CD1c-positive myeloid dendritic cell (primary cell): ENCODE data around the gene STUM.
A peak's percentile ranks its signal among the peaks of the same experiment; 100 is the strongest.

ENCODE experiments used
- DNase-seq: peaks from one replicate; pipeline ENCODE4 v3.0.0-alpha.2; 2016; ENCODE audit errors: extremely low spot score

The STUM gene

GRCh38 chr1:226625832-226626576 is 77.4 kb downstream of the STUM start:
- DNase-seq, result no peak

GRCh38 chr1:226626577-226626956 is 78.0 kb downstream of the STUM start:
- DNase-seq, result peak; percentile 96

- DNase-seq, result no peak
Observed at GRCh38 chr1:226627050-226627755, 78.6 kb downstream of the STUM start.

- DNase-seq, result peak; percentile 78
Observed at GRCh38 chr1:226627924-226628611, 79.5 kb downstream of the STUM start.

DNA sequence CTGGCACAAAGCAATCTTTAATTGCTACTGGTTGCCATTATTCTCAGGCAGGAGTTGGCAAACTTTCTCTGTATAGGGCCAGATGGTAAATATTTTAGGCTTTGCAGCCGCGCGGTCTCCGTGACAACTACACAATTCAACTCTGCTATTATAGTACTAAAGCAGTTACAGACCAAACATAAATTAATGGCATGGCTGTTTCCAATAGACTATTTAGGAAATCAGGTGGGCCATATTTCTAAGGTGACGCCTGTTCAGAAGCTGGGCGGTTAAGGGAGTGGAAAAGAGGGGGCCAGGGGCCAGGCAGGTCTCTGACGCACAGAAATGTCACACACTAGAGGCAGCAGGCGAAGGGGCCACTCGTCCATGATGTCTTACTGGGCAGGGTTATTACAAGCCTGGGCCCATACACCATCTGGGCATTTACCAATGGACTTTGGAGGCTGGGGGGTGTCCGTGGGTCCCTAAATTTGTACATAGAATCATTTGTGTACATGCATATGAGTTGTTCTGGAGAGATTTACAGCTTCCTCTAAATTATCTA is 80.1 kb downstream of the STUM start:
- no peak for DNase-seq

- DNase-seq, result no peak
Observed at GRCh38 chr1:226629210-226629895, 80.8 kb downstream of the STUM start.

GRCh38 chr1:226629896-226630550 is 81.5 kb downstream of the STUM start:
- no peak for DNase-seq

DNA sequence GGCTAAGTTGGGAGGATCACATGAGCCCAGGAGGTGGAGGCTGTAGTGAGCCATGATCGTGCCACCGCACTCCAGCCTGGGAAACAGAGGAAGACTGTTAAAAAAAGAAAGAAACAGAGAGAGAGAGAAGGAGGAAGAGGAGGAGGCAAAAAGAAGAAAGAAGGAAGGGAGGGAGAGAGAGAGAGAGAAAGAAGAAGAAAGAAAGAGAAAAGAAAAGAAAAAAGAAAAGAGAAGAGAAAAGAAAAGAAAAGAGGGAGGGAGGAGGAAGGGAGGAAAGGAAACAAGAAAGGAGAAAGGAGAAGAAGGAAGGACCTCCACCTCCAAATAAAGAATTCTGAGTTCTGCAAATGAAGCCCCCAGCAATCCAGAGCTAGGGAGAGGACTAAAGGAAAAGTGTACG is 82.0 kb downstream of the STUM start:
- no peak for DNase-seq

DNA sequence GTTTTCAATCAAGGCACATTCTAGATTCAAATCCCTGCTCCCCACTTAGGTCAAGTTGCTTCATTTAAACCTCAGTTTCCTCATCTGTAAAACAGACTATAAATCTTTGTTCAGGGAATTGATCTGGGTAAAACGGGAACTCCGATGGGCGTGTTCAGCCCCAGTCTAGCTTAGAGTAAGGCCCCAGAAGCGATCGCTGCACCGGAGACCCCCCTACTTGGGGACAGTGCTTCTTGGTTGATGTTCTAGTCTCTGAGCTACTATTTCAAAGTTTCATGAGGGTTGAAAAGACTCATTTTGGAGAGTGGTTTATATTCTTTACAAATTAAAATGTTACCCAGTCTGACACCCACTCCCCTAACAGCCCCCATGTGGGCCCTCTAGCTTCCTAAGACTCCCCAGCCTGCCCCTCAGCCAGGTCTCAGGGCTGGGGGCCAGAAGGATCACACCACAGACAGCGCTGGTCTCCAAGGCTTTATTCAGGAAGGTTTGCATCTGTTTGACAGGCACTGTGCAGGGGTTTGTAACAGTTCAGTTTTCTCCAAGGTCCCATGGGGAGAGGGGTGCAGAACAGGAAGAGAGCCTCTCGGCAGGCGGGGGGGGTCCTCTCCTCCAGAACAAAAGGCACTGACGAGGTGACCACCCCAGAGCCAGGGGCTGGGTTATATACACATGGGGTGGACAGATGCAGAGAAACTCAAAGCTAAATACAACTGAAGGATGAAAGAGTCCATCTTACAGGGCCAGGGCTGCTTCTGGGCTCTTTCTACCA is 82.9 kb downstream of the STUM start:
- no peak for DNase-seq

- DNase-seq, result no peak
Observed at GRCh38 chr1:226632169-226632879, 83.8 kb downstream of the STUM start.

DNA sequence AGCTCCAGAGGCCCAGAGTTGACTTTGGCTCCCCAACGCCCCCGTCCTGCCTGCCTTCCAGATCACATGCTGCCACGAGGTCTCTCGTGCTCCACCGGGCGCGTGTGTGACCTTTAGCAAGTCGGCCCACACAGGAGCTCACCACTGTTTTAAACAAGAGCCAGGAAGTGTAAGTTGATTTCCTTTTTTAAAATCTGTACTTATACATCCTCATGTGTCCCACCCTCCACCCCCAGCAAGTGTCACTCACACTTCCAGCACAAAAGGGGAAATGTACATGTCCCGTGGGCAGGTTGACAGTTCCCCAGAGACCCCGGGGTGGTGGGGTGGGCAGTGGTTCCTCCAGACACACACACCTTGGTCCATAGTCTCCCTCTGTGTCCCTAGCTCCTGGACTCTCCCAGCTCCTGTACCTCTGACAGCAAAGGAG is 84.4 kb downstream of the STUM start:
- DNase-seq, result peak; percentile 90

DNA sequence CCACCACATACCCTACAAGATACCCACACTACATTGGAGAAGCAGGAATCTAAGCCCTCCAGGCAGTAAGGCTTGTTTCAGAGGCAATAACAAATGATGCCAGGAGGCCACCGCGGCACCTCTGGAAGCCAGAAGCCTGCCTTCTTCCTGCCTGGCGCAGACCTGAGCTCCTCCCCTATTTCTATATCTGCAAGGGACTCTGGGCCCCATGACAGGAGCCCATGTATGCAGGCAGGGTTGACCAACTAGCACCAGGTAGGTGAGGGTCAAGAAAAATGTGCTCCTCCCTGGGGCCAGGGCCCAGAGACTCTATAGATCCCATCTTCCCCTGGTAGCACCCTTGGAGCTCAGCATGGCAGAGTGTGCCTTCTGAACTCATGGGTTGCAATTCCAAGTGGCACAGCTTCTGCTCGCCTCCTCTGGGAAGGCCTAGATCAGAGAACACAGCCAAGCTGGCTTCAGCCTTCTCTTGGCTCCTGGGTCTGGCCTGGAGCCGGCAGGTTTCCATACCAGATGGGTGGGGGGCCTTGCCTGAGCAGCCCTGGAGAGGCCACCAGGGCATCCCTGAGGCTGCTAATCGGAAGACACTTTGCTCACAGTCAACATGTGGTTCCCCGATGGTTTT is 85.1 kb downstream of the STUM start:
- no peak for DNase-seq

DNA sequence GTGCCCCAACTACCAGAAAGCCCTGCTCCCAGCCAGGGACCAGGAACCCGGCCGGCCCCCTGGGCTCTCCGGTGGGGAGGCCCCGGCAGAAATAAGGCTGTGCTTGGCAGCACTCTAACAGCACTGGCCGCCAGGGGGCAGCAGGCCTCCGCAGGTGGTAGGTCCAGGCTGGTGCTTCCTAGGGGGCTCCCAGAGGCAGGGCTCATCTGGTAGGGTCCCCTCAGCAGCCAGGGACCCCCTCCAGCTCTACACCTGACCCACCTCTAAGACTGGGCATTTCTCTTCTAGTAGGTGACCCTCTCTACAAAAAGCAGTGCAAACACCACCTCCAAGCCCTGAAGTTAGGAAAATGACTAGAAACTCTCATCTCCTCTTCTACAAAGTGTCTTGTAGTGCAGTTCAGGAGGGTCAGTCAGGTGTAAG is 85.6 kb downstream of the STUM start:
- DNase-seq, result peak; percentile 75

DNA sequence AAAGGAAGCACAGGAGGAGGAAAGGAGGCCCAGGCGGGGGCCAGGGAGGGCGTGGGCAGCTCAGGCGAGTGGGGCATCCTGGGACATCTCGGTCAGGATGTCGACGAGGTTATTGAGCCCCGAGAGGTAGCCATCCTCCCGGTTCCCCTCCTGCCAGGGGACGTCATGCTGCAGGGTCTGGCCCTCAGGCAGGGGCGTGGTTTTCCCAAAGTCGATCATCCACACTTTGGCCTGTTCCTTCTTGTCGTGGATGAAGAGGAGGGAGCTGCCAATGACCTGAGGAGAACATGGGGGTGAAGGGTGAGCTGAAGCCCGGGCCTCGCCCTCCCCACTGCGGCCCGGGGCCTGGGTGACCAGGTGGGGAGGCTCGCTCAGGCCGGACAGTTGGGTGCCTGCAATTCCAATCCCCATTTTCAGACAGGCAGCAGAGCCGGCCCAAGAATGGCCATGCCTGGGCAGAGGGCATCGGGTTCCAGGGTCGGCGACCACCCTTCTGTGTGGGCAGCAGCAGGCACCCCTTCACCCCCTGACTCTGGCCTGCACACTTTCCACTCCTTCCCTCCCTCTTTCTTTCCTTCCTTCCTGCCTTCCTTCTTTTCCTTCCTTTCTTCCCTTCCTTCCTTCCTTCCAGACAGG is 86.2 kb downstream of the STUM start:
- DNase-seq, result no peak

GRCh38 chr1:226635456-226635941 is 86.9 kb downstream of the STUM start:
- no peak for DNase-seq

DNA sequence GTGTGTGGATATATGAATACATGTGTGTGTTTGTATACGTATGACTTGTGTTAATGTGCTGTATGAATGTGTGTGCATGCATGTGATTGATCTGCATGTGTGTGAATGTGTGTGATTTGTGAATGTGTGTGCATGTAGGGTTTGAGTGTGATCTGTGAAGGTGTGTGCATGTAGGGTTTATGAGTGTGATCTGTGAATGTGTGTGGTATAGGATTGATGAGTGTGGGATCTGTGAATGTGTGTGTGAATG is 88.2 kb downstream of the STUM start:
- no peak for DNase-seq

DNA sequence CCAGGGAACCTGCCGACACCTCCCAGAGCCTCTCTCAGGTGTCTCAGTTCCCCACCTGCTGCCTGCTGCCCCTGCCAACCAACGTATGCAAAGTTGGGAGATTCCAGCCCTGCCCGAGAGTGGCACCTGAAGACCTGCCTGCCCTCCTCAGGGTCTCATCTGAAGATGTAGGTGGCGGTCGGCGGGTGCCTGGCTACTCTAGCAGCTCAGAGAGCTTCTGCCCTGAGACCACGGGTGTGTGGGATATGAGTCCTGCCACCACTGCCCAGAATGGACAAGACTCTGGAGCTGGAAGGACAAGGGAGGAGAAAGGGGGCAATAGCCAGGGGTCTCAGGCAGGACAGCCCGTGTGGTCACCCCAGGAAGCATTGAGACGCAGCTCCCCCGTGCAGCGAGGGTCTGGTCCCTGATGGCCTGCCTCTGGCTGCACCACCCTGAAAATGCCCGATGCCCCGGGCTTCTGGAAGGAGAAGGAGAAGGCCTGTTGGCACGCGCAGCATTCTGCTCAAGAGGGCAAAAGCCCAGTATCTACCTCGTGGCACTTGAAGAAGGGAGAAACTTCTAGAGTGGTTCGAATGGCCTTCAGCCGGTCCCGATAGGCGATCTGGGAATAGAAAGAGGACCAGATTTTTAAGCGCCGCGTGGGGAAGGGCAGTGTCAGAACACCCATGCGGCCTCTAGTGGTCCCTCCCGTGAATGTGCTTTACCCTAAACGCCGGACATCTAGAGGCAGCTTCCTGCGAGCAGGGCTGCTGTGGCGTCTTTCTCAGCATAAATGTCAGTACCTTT is 88.8 kb downstream of the STUM start:
- no peak for DNase-seq

GRCh38 chr1:226638001-226638601 is 89.5 kb downstream of the STUM start:
- DNase-seq, result no peak
